Prostate gland (tissue), 2 donors: ENCODE measurements around the gene ZNF770. TPM values are rescaled to one million over a fixed set of nuclear protein-coding genes. Genes with fewer than 3 reads are reported as not detected.
A peak's percentile ranks its signal among the peaks of the same experiment; 100 is the strongest.

ENCODE experiments used
- DNase-seq: peaks from one replicate; pipeline ENCODE4 v3.0.0-alpha.2; 2019; ENCODE audit warnings: low spot score
- H3K27ac ChIP-seq, 2 donors: fragments of 200-600 bp; sonication (generic); 2 replicates each; pipeline ENCODE4 v1.5.1; 2017 to 2019
- H3K27me3 ChIP-seq: fragments of 200-600 bp; sonication (generic); replicated peaks from 2 replicates; pipeline ENCODE4 v1.5.1; 2019; ENCODE audit not compliant: insufficient read depth
- H3K36me3 ChIP-seq, 2 donors: fragments of 200-600 bp; sonication (generic); 1 replicate in 1 of 2; 2 replicates in 1 of 2; pipeline versions ENCODE4 v1.5.1 to v1.8.1; 2017 to 2019
- H3K4me1 ChIP-seq: fragments of 200-600 bp; sonication (generic); replicated peaks from 2 replicates; pipeline ENCODE4 v1.5.1; 2019
- H3K4me3 ChIP-seq, 2 donors: fragments of 200-600 bp; sonication (generic); 2 replicates each; pipeline ENCODE4 v1.5.1; 2017 to 2019
- H3K9me3 ChIP-seq: fragments of 200-600 bp; sonication (generic); 2 replicates; pipeline ENCODE4 v1.5.1; 2017
- POLR2A ChIP-seq: fragments of 450-650 bp; IDR thresholded peaks from one replicate; pipeline ENCODE4 v1.6.1; 2016; ENCODE audit warnings: antibody characterized with exemption, mild to moderate bottlenecking
- POLR2AphosphoS5 ChIP-seq: sonication (generic); formaldehyde crosslinking; IDR thresholded peaks from one replicate; pipeline ENCODE4 v1.6.1; 2017; ENCODE audit warnings: antibody characterized with exemption
- WGBS: methylation state at CpG from one replicate; pipeline ENCODE4 v1.1.5; 2018; 5-methylcytosine and 5-hydroxymethylcytosine counted together
- intact Hi-C: fragments of 100-400 bp; cut with DNase I; formaldehyde crosslinking; loops from one replicate; pipeline ENCODE4 v1.14.2; 2022
- total RNA-seq, 2 donors: library from RNA; depleted of rRNA; stranded (reverse); fragments of >200 nt; gene quantifications; one replicate each; pipeline ENCODE4 v1.1.0, GENCODE V29; 2016
- TF ChIP-seq, protein P1 (sequence below), 4 experiments: fragments of 200-600 bp in 2 of 4; fragments of 450-650 bp in 2 of 4; sonication (generic) in 2 of 4; IDR thresholded peaks; 1 replicate in 3 of 4; 2 replicates in 1 of 4; pipeline ENCODE4 v1.5.1; 2016 to 2019; ENCODE audit warnings: antibody characterized with exemption in 4 of 4, mild to moderate bottlenecking in 2 of 4, moderate library complexity in 2 of 4

The ZNF770 gene, protein sequence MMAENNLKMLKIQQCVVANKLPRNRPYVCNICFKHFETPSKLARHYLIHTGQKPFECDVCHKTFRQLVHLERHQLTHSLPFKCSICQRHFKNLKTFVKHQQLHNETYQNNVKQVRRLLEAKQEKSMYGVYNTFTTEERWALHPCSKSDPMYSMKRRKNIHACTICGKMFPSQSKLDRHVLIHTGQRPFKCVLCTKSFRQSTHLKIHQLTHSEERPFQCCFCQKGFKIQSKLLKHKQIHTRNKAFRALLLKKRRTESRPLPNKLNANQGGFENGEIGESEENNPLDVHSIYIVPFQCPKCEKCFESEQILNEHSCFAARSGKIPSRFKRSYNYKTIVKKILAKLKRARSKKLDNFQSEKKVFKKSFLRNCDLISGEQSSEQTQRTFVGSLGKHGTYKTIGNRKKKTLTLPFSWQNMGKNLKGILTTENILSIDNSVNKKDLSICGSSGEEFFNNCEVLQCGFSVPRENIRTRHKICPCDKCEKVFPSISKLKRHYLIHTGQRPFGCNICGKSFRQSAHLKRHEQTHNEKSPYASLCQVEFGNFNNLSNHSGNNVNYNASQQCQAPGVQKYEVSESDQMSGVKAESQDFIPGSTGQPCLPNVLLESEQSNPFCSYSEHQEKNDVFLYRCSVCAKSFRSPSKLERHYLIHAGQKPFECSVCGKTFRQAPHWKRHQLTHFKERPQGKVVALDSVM
- 10 to 100 TPM; 29.6 to 32.0 TPM for total RNA-seq

DNA sequence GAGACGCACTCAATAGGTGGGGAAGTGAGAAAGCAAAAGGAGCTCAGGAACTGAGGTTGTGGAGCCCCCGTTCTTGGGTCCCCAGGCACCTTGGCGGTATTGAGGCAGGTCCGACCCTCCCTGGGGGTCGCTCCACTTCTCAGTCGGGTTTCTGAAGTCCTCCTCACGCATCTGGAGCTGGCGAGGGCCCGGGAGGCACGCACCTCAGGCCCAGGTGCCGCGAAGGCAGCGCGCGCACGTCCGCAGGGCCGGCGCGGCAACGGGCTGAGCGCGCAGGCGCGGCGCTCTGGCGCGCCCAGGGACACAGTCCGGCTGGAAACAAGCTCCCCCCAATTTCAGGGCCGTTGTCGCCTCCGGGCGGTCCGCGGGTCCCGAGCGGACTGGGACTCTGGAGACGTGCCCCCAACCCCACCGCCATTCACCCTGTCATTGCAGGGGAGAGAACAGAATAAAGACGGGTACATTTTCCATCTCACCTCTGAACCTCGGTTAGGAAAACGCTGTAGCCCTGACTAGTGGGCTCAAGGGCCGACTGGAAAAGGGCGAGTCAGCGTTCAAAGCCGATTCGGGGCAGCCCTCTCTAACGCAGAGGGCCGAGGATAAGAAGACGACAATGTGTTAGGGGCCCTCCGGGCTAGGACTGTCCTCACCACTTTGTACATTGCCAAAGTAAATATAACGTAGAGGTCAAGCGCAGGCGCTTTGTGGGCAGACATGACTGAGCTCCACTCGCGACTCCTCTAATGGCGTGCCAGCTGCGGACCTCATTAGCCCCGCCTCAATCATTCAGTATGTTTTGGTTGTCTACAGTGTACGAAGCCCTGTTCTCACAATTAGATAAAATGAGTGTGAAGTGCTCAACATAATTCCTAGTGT is at the start of gene ZNF770:
Gene ZNF770 (minus strand): TSS at position 261 of the 876 bp plus-strand sequence. CDS start 4,853 bp downstream, outside the sequence.
- WGBS: 0% methylated on average over 53 of the region's 60 CpGs
- H3K36me3 ChIP-seq: no peaks in the 10 kb centered on the region
- no peaks in the 10 kb centered on the region for H3K27me3 ChIP-seq
- TF ChIP-seq POLR2AphosphoS5: peak; percentile 33
- TF ChIP-seq, protein P1, sequence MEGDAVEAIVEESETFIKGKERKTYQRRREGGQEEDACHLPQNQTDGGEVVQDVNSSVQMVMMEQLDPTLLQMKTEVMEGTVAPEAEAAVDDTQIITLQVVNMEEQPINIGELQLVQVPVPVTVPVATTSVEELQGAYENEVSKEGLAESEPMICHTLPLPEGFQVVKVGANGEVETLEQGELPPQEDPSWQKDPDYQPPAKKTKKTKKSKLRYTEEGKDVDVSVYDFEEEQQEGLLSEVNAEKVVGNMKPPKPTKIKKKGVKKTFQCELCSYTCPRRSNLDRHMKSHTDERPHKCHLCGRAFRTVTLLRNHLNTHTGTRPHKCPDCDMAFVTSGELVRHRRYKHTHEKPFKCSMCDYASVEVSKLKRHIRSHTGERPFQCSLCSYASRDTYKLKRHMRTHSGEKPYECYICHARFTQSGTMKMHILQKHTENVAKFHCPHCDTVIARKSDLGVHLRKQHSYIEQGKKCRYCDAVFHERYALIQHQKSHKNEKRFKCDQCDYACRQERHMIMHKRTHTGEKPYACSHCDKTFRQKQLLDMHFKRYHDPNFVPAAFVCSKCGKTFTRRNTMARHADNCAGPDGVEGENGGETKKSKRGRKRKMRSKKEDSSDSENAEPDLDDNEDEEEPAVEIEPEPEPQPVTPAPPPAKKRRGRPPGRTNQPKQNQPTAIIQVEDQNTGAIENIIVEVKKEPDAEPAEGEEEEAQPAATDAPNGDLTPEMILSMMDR (IDR thresholded peaks at IDR 0.05): peak in 2 of 4 experiments; percentile 37 to 44
- TF ChIP-seq POLR2A: peak; percentile 64
- intact Hi-C loops: loop anchor here (1.0 kb wide), 1 partner anchor 19 kb away; the partner anchor contains the start of gene AQR
- peak within 1 kb of the TSS; percentile 81 to 88 for H3K4me3 ChIP-seq
- peak within 1 kb of the TSS; percentile 96 to 97 for H3K27ac ChIP-seq
- no peaks in the 10 kb centered on the region for H3K9me3 ChIP-seq
- peak; percentile 60 for DNase-seq
- peaks cover 4% of the 10 kb centered on the region for H3K4me1 ChIP-seq

DNA sequence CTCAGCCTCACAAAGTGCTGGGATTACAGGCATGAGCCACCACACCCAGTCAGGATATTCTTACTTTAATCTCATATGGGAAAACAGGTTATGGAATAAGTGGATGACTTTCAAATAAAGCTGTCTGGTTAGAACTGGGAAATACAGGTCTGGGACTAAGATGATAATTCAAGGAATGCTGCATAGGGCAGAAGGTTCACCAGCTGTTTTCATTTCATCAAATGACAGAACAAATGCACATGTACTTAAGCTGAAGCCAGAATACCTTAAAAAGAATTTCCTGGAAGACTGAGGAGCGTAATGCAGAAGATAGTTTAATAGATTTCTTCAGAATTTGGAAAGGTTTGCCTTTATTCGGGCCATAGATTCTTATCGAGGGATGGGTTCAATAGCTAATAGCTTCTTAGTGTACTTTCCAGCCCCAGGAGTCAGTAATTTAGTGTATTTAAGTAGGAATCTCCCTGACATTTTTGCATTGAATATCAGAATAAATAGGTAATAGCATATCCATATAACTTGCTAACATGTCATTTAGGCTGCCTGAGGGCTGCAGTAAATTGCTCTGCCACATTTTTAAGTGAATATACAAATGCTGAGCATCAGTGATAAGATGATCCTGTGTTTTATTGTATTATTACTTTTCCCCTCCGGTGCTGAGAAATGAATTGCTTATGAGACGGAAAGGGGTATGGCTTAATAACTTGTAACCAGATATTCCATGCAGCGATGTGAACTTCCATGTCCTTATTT is 40.3 kb upstream of the ZNF770 start:
- DNase-seq: no peak
- Histone ChIP-seq H3K4me3 (no peak overlapping the region), H3K9me3 (no peaks in the 10 kb centered on the region), H3K4me1 (no peaks in the 10 kb centered on the region), H3K27me3 (no peaks in the 10 kb centered on the region), H3K36me3 (no peaks in the 10 kb centered on the region), H3K27ac (no peak overlapping the region)
- intact Hi-C loops: no loop called here
- TF ChIP-seq POLR2AphosphoS5 (no peak), POLR2A (no peak)
- TF ChIP-seq, protein P1 (IDR thresholded peaks at IDR 0.05): no peak
- 77% methylated on average over 6 of the region's 6 CpGs for WGBS

DNA sequence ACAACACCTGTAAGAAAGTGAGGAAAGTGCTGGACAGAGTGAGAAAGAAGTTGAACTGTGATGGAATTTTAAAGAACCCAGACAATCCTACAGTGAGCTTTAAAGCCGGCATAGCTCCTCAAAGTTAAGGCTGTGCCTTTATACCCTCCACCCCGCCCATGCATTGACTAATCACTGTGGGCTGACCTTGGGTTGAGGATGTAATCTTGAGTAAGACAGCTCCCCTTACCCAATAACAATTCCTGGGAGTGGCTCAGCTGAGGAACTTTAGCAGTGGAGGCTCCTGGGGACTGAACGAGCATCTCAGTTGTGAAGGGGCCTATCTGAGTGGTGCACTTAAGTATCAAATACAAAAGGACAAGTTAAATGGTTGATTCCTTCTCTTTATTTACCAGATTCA is 35.7 kb upstream of the ZNF770 start:
- TF ChIP-seq, protein P1 (IDR thresholded peaks at IDR 0.05): no peak
- no peak for TF ChIP-seq POLR2AphosphoS5
- TF ChIP-seq POLR2A: no peak
- H3K27ac ChIP-seq: no peak overlapping the region
- H3K36me3 ChIP-seq: no peaks in the 10 kb centered on the region
- no peak overlapping the region for H3K4me3 ChIP-seq
- intact Hi-C loops: no loop called here
- DNase-seq: no peak
- 83% methylated on average over 3 of the region's 3 CpGs for WGBS
- no peaks in the 10 kb centered on the region for H3K9me3 ChIP-seq
- no peaks in the 10 kb centered on the region for H3K27me3 ChIP-seq
- H3K4me1 ChIP-seq: no peaks in the 10 kb centered on the region

DNA sequence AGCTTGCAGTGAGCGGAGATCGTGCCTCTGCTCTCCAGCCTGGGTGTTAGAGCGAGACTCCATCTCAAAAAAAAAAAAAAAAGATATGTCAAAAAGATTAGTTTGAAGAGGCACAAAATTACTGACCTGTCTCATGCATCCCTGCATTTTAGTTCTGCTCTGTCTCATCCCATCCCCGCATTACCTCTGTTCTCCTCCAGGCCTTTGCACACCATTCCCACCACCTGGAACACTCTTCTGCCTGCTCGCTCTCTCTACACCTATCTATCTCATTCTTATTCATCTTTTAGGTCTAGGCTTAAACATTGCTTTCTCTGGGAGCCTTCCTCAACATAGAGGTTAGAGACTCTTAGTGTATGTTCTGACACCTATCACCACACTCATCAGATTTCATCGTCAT is 32.9 kb upstream of the ZNF770 start:
- no peak overlapping the region for H3K4me3 ChIP-seq

More for the DNA sequence above, 32.9 kb upstream of the ZNF770 start:
- Histone ChIP-seq H3K36me3 (no peaks in the 10 kb centered on the region), H3K4me1 (no peaks in the 10 kb centered on the region), H3K9me3 (no peaks in the 10 kb centered on the region), H3K27ac (no peak overlapping the region), H3K27me3 (no peaks in the 10 kb centered on the region)
- intact Hi-C loops: no loop called here
- TF ChIP-seq, protein P1 (IDR thresholded peaks at IDR 0.05): no peak
- TF ChIP-seq POLR2A: no peak
- no peak for TF ChIP-seq POLR2AphosphoS5
- 93% methylated on average over 6 of the region's 6 CpGs for WGBS
- no peak for DNase-seq
